Endodermal cell (in vitro differentiated cells): Measurements from ENCODE around the gene UBE2H. TPM values are rescaled to one million over a fixed set of nuclear protein-coding genes. Genes with fewer than 3 reads are reported as not detected.

Experiments
- DNase-seq: peaks from one replicate; pipeline ENCODE4 v3.0.0-alpha.2; 2017
- H3K27ac ChIP-seq: 2 replicates; pipeline ENCODE4 v1.5.1; 2013; ENCODE audit warnings: mild to moderate bottlenecking, low read depth, low read length, moderate library complexity
- H3K27me3 ChIP-seq: 2 replicates; pipeline ENCODE4 v1.6.1; 2013; ENCODE audit warnings: mild to moderate bottlenecking, low read length, moderate library complexity; ENCODE audit not compliant: insufficient read depth, control insufficient read depth, poor library complexity, severe bottlenecking
- H3K36me3 ChIP-seq: 2 replicates; pipeline ENCODE4 v1.7.0; 2013; ENCODE audit warnings: mild to moderate bottlenecking, low read length, moderate library complexity; ENCODE audit not compliant: control insufficient read depth, insufficient read depth
- H3K4me1 ChIP-seq: one replicate; pipeline ENCODE4 v1.7.0; 2013; ENCODE audit warnings: low read length; ENCODE audit not compliant: control insufficient read depth, insufficient read depth
- H3K4me3 ChIP-seq: 2 replicates; pipeline ENCODE4 v1.5.1; 2013; ENCODE audit warnings: mild to moderate bottlenecking, low read length, moderate library complexity
- H3K9ac ChIP-seq: 2 replicates; pipeline ENCODE4 v1.6.1; 2013; ENCODE audit warnings: mild to moderate bottlenecking, low read length, moderate library complexity; ENCODE audit not compliant: poor library complexity, severe bottlenecking; ENCODE audit errors: extremely low read depth
- H3K9me3 ChIP-seq: 2 replicates; pipeline ENCODE4 v1.6.1; 2013; ENCODE audit warnings: mild to moderate bottlenecking, low read length, moderate library complexity; ENCODE audit not compliant: control insufficient read depth
- H3K27ac Mint-ChIP-seq: 2 replicates; pipeline ENCODE4 v1.8.0; 2020; ENCODE audit warnings: mixed read lengths
- H3K27me3 Mint-ChIP-seq: 2 replicates; pipeline ENCODE4 v1.8.0; 2021; ENCODE audit warnings: mild to moderate bottlenecking, mixed read lengths; ENCODE audit not compliant: insufficient read depth
- H3K36me3 Mint-ChIP-seq: 2 replicates; pipeline ENCODE4 v1.8.0; 2020; ENCODE audit warnings: low read depth, mixed read lengths
- H3K4me1 Mint-ChIP-seq: 2 replicates; pipeline ENCODE4 v1.8.0; 2020; ENCODE audit warnings: mixed read lengths
- H3K4me3 Mint-ChIP-seq: 2 replicates; pipeline ENCODE4 v1.8.0; 2020; ENCODE audit warnings: mild to moderate bottlenecking, moderate library complexity, mixed read lengths
- H3K9me3 Mint-ChIP-seq: 2 replicates; pipeline ENCODE4 v1.8.0; 2020; ENCODE audit warnings: mild to moderate bottlenecking, mixed read lengths
- CTCF ChIP-seq: fragments of 200-600 bp; sonication (generic); conservative IDR thresholded peaks from 2 replicates; pipeline ENCODE4 v1.5.0; 2021; ENCODE audit warnings: antibody characterized with exemption, mild to moderate bottlenecking
- WGBS, 2 experiments: methylation state at CpG; one replicate each; pipeline versions ENCODE4 v1.1.5 to v1.1.7; 2013; ENCODE audit warnings: missing lambda C conversion rate in 2 of 2, mixed read lengths in 1 of 2; ENCODE audit not compliant: insufficient coverage in 1 of 2, insufficient read length in 1 of 2; 5-methylcytosine and 5-hydroxymethylcytosine counted together
- total RNA-seq, 2 donors: library from RNA; stranded (reverse); fragmentation: NEBNext Ultra II Directional in 1 of 2; extraction: Animal tissue kit (Norgen Biotek cat#: 25700) in 1 of 2; gene quantifications; 2 replicates in 1 of 2; 3 replicates in 1 of 2; pipeline ENCODE4 v1.2.1, GENCODE V29; 2021

UBE2H gene
- total RNA-seq, 2 donors from 2014 or later: 74.5 to 74.7 TPM

GRCh38 chr7:129793506-129794310 lies 159.1 kb downstream of the UBE2H start:
- H3K27ac ChIP-seq: no peak overlapping the region
- Mint-ChIP-seq H3K4me3 (no peak overlapping the region), H3K9me3 (no peaks in the 10 kb centered on the region), H3K27me3 (peaks cover 36% of the 10 kb centered on the region), H3K36me3 (no peaks in the 10 kb centered on the region), H3K4me1 (peaks cover 2% of the 10 kb centered on the region), H3K27ac (no peak overlapping the region)
- WGBS, 2 experiments: 82 to 89% methylated on average over 6 to 9 of the region's 9 CpGs
- no peaks in the 10 kb centered on the region for H3K9me3 ChIP-seq
- H3K36me3 ChIP-seq: no peaks in the 10 kb centered on the region
- no peaks in the 10 kb centered on the region for H3K4me1 ChIP-seq
- H3K4me3 ChIP-seq: no peak overlapping the region
- no peak overlapping the region for H3K9ac ChIP-seq
- peak; percentile 50 for DNase-seq
- no peak for TF ChIP-seq CTCF
- H3K27me3 ChIP-seq: peaks cover 34% of the 10 kb centered on the region

- WGBS, 2 experiments: 75 to 84% methylated on average over 8 to 9 of the region's 9 CpGs
- H3K9ac ChIP-seq: no peak overlapping the region
- peaks cover 44% of the 10 kb centered on the region for H3K27me3 ChIP-seq
- Mint-ChIP-seq H3K27me3 (peaks cover 45% of the 10 kb centered on the region), H3K4me3 (no peak overlapping the region), H3K27ac (no peak overlapping the region), H3K9me3 (no peaks in the 10 kb centered on the region), H3K36me3 (no peaks in the 10 kb centered on the region), H3K4me1 (peaks cover 2% of the 10 kb centered on the region)
- H3K4me3 ChIP-seq: no peak overlapping the region
- no peak overlapping the region for H3K27ac ChIP-seq
- peak; percentile 63 for DNase-seq
- H3K36me3 ChIP-seq: no peaks in the 10 kb centered on the region
- H3K9me3 ChIP-seq: no peaks in the 10 kb centered on the region
- TF ChIP-seq CTCF: no peak
- no peaks in the 10 kb centered on the region for H3K4me1 ChIP-seq
Measured at GRCh38 chr7:129792721-129793120, 160.0 kb downstream of the UBE2H start.

- Mint-ChIP-seq H3K27ac (no peak overlapping the region), H3K36me3 (no peaks in the 10 kb centered on the region), H3K4me1 (peaks cover 2% of the 10 kb centered on the region), H3K4me3 (no peak overlapping the region), H3K27me3 (peaks cover 71% of the 10 kb centered on the region), H3K9me3 (no peaks in the 10 kb centered on the region)
- H3K4me3 ChIP-seq: no peak overlapping the region
- 88 to 95% methylated on average over 5 to 6 of the region's 6 CpGs for WGBS, 2 experiments
- H3K27ac ChIP-seq: no peak overlapping the region
- no peaks in the 10 kb centered on the region for H3K36me3 ChIP-seq
- no peak overlapping the region for H3K9ac ChIP-seq
- DNase-seq: no peak
- no peak for TF ChIP-seq CTCF
- peaks cover 70% of the 10 kb centered on the region for H3K27me3 ChIP-seq
- no peaks in the 10 kb centered on the region for H3K9me3 ChIP-seq
- no peaks in the 10 kb centered on the region for H3K4me1 ChIP-seq
Measured at GRCh38 chr7:129790136-129790535, 162.6 kb downstream of the UBE2H start.
